CD14-positive monocyte (primary cell): ENCODE measurements around the gene DGAT2L6. TPM values are rescaled to one million over a fixed set of nuclear protein-coding genes. Genes with fewer than 3 reads are reported as not detected.

Experiments
- DNase-seq, 3 donors: peaks; one replicate each; pipeline ENCODE4 v3.0.0-alpha.2; 2011 to 2022
- H2AFZ ChIP-seq: 2 replicates; pipeline ENCODE4 v1.6.0; 2012; ENCODE audit warnings: mild to moderate bottlenecking, low read depth, low read length, inconsistent platforms; ENCODE audit not compliant: insufficient read depth, poor library complexity, severe bottlenecking
- H3K27ac ChIP-seq, 2 donors: 1 replicate in 1 of 2; 2 replicates in 1 of 2; pipeline ENCODE4 v1.5.1; 2012 to 2013; ENCODE audit warnings: low read length in 2 of 2, control low read depth in 1 of 2, inconsistent platforms in 1 of 2, low read depth in 1 of 2, mild to moderate bottlenecking in 1 of 2
- H3K27me3 ChIP-seq, 2 donors: one replicate each; pipeline versions ENCODE4 v1.6.0 to v1.6.1; 2011 to 2013; ENCODE audit warnings: low read length in 2 of 2; ENCODE audit not compliant: control insufficient read depth in 2 of 2, insufficient read depth in 2 of 2
- H3K36me3 ChIP-seq, 2 donors: replicated peaks in 1 of 2; 1 replicate in 1 of 2; 2 replicates in 1 of 2; pipeline versions ENCODE4 v1.5.1 to v1.6.1; 2012 to 2013; ENCODE audit warnings: low read length in 2 of 2, control low read depth in 1 of 2, inconsistent platforms in 1 of 2, mild to moderate bottlenecking in 1 of 2; ENCODE audit not compliant: insufficient read depth in 2 of 2, control insufficient read depth in 1 of 2
- H3K4me1 ChIP-seq, 2 donors: 1 replicate in 1 of 2; 2 replicates in 1 of 2; pipeline versions ENCODE4 v1.5.1 to v1.6.1; 2012 to 2013; ENCODE audit warnings: low read length in 2 of 2, control low read depth in 1 of 2, inconsistent platforms in 1 of 2, mild to moderate bottlenecking in 1 of 2, moderate library complexity in 1 of 2; ENCODE audit not compliant: insufficient read depth in 2 of 2, control insufficient read depth in 1 of 2
- H3K4me2 ChIP-seq: replicated peaks from 2 replicates; pipeline ENCODE3; 2012; ENCODE audit warnings: low read length, moderate library complexity, mild to moderate bottlenecking; ENCODE audit not compliant: poor library complexity, severe bottlenecking; ENCODE audit errors: extremely low read depth
- H3K4me3 ChIP-seq, 3 experiments: fragments of 200-600 bp in 1 of 3; sonication (generic) in 1 of 3; replicated peaks in 1 of 3; 1 replicate in 2 of 3; 2 replicates in 1 of 3; pipeline ENCODE4 v1.5.1; 2011 to 2013; ENCODE audit warnings: low read length in 3 of 3, mild to moderate bottlenecking in 3 of 3, control low read depth in 2 of 3, low read depth in 2 of 3, inconsistent platforms in 1 of 3, moderate library complexity in 1 of 3
- H3K79me2 ChIP-seq: 2 replicates; pipeline ENCODE4 v1.6.0; 2012; ENCODE audit warnings: mild to moderate bottlenecking, control low read depth, inconsistent platforms, low read length, moderate library complexity; ENCODE audit not compliant: insufficient read depth
- H3K9ac ChIP-seq: 2 replicates; pipeline ENCODE4 v1.6.0; 2017; ENCODE audit warnings: low read length, mild to moderate bottlenecking; ENCODE audit not compliant: insufficient read depth, poor library complexity, severe bottlenecking
- H3K9me3 ChIP-seq, 2 donors: replicated peaks in 1 of 2; 1 replicate in 1 of 2; 2 replicates in 1 of 2; pipeline versions ENCODE4 v1.5.1 to v1.6.1; 2012 to 2013; ENCODE audit warnings: low read length in 2 of 2, control low read depth in 1 of 2; ENCODE audit not compliant: control insufficient read depth in 1 of 2, insufficient read depth in 1 of 2
- H4K20me1 ChIP-seq: 2 replicates; pipeline ENCODE4 v1.6.0; 2012; ENCODE audit warnings: mild to moderate bottlenecking, low read length, control low read depth, moderate library complexity; ENCODE audit not compliant: insufficient read depth
- H3K27ac Mint-ChIP-seq, 7 donors: one replicate each; pipeline ENCODE4 v1.8.0; 2020; ENCODE audit warnings: mild to moderate bottlenecking in 7 of 7, mixed read lengths in 7 of 7, moderate library complexity in 6 of 7, inconsistent platforms in 2 of 7
- H3K27me3 Mint-ChIP-seq, 3 donors: one replicate each; pipeline ENCODE4 v1.8.0; 2021 to 2022; ENCODE audit warnings: low read depth in 3 of 3, mild to moderate bottlenecking in 3 of 3, mixed read lengths in 3 of 3, moderate library complexity in 3 of 3, inconsistent platforms in 1 of 3
- H3K36me3 Mint-ChIP-seq, 2 donors: one replicate each; pipeline ENCODE4 v1.8.0; 2020; ENCODE audit warnings: mixed read lengths in 2 of 2, inconsistent platforms in 1 of 2, mild to moderate bottlenecking in 1 of 2
- H3K4me1 Mint-ChIP-seq: one replicate; pipeline ENCODE4 v1.8.0; 2020; ENCODE audit warnings: mild to moderate bottlenecking, mixed read lengths
- H3K4me3 Mint-ChIP-seq, 2 donors: one replicate each; pipeline ENCODE4 v1.8.0; 2020; ENCODE audit warnings: mild to moderate bottlenecking in 2 of 2, mixed read lengths in 2 of 2, moderate library complexity in 1 of 2
- H3K9me3 Mint-ChIP-seq, 7 donors: one replicate each; pipeline ENCODE4 v1.8.0; 2020 to 2022; ENCODE audit warnings: mixed read lengths in 7 of 7, mild to moderate bottlenecking in 6 of 7, moderate library complexity in 6 of 7, inconsistent platforms in 2 of 7
- CTCF ChIP-seq: fragments of 200-600 bp; IDR thresholded peaks from one replicate; pipeline ENCODE4 v1.8.0; 2022; ENCODE audit warnings: antibody characterized with exemption, mild to moderate bottlenecking
- WGBS: methylation state at CpG from one replicate; pipeline ENCODE4 v1.1.5; 2013; ENCODE audit warnings: missing lambda C conversion rate; ENCODE audit not compliant: insufficient coverage; 5-methylcytosine and 5-hydroxymethylcytosine counted together
- intact Hi-C, 2 donors: fragments of 100-400 bp; cut with micrococcal nuclease; formaldehyde crosslinking; loops; one replicate each; pipeline versions ENCODE4 v1.15.0 to v1.15.1; 2023
- polyA plus RNA-seq, 3 donors: library from polyadenylated mRNA; depleted of rRNA in 1 of 3; unstranded in 2 of 3; stranded (reverse) in 1 of 3; fragments of 300-500 nt in 2 of 3; fragments of >200 nt in 1 of 3; fragmentation: Illumina TruSeq in 2 of 3; gene quantifications; 1 replicate in 2 of 3; 2 replicates in 1 of 3; pipeline ENCODE4 v1.2.3, GENCODE V29; 2012 to 2021

DGAT2L6 gene
- polyA plus RNA-seq, 3 donors = not detected

DNA sequence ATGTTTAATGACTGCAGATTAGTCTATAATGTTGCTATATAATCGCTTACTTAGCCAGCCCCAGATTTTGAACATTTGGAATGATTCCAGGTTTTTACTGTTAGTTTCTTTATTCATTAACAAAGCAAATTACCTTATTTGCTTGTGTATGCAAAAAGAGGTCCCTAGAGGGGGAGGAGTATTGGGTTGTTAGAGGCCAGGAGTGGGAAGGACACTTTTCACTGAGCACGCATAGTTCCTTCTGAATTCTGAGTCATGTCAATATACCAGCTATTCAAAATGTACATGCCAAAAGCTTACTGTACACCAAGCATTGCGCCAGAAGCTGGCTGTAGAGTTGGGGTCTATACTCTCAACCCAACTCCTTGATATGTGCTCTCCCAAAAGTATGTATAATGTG is 5.1 kb upstream of the DGAT2L6 start:
- Histone ChIP-seq H3K27ac (no peak overlapping the region), H3K4me2 (no peak overlapping the region), H2AFZ (no peak overlapping the region), H3K4me1 (no peaks in the 10 kb centered on the region), H4K20me1 (no peaks in the 10 kb centered on the region), H3K9me3 (no peaks in the 10 kb centered on the region), H3K27me3 (no peaks in the 10 kb centered on the region), H3K4me3 (no peak overlapping the region), H3K36me3 (peaks cover 0 to 5% of the 10 kb centered on the region in 2 donors), H3K79me2 (no peaks in the 10 kb centered on the region), H3K9ac (no peak overlapping the region)
- peaks cover 9% of the 10 kb centered on the region for H3K4me1 Mint-ChIP-seq
- H3K27ac Mint-ChIP-seq = no peak overlapping the region
- H3K36me3 Mint-ChIP-seq = peaks cover 6 to 8% of the 10 kb centered on the region in 2 donors
- no peak for TF ChIP-seq CTCF
- intact Hi-C loops = no loop called here
- no CpG with 5 or more reads among the region's 3 CpGs for WGBS
- no peak overlapping the region for H3K4me3 Mint-ChIP-seq
- no peaks in the 10 kb centered on the region for H3K27me3 Mint-ChIP-seq
- DNase-seq = no peak
- H3K9me3 Mint-ChIP-seq = peaks cover 0 to 2% (median 0%) of the 10 kb centered on the region in 7 donors

- peaks cover 0 to 2% (median 0%) of the 10 kb centered on the region in 7 donors for H3K9me3 Mint-ChIP-seq
These were observed 4.3 kb upstream of the DGAT2L6 start for GRCh38 chrX:70172964-70173363.

More at GRCh38 chrX:70172964-70173363, 4.3 kb upstream of the DGAT2L6 start:
- Mint-ChIP-seq H3K27ac (no peak overlapping the region), H3K4me3 (no peak overlapping the region), H3K27me3 (no peaks in the 10 kb centered on the region), H3K4me1 (peaks cover 9% of the 10 kb centered on the region), H3K36me3 (peaks cover 0 to under 1% of the 10 kb centered on the region in 2 donors)
- Histone ChIP-seq H3K9ac (no peak overlapping the region), H2AFZ (no peak overlapping the region), H3K9me3 (no peaks in the 10 kb centered on the region), H3K27ac (no peak overlapping the region), H3K27me3 (no peaks in the 10 kb centered on the region), H3K36me3 (no peaks in the 10 kb centered on the region), H3K4me1 (no peaks in the 10 kb centered on the region), H3K4me2 (no peak overlapping the region), H3K79me2 (no peaks in the 10 kb centered on the region), H3K4me3 (no peak overlapping the region), H4K20me1 (no peaks in the 10 kb centered on the region)
- 94% methylated on average over 3 of the region's 4 CpGs for WGBS
- DNase-seq = no peak
- no peak for TF ChIP-seq CTCF
- intact Hi-C loops = no loop called here
